ENCODE results near the gene C19orf33. TPM values are rescaled to one million over a fixed set of nuclear protein-coding genes. Genes with fewer than 3 reads are reported as not detected.

C19orf33 gene
- total and polyA plus RNA-seq, 8 donors: 14.4 to 120 (median 28.3) TPM

DNA sequence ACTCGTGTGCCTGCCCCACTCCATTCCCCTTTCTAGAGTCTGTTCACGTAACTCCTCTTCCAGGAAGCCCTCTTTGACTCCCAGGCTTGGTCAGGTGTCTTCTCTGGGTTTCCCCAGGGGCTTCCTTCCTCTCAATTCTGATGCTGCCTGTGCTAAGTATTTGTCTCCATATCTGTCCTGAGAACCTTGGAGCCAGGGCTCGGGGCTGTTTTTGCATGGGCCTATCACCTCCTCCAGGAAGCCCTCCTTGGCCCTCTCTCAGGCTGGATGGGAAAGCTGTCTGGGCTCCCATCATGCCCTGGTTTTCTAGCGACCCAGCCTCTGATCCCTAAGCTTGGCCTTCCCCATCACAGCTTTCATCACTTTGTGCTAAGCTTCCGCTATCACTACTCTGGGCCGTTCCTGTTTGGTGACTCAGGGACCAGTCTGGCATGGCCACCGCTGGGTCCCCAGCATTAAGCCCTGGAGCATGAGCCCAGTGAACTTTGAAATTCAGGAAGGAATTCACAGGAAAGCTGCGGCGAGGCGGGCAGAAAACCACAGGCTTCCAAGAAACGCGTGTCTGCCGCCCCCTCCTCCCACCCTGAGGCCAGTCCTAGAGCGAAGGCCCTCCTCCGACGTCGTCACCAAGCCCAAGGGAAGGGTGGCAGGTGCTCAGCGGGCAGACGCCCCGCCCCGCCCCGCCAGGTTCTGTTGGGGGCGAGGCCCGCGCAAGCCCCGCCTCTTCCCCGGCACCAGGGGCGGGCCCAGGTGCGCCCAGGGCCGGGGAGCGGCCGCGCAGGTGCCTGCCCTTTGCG lies 40.2 kb upstream of the C19orf33 start:
- peaks cover 14 to 53% of the 10 kb centered on the region in 2 donors for H3K4me1 ChIP-seq
- ATAC-seq: peak; percentile 88
- H3K27me3 ChIP-seq: peaks cover 0 to 10% of the 10 kb centered on the region in 2 donors
- no peak for TF ChIP-seq CTCF (IDR thresholded peaks at IDR 0.05)
- peak in 3 of 4 donors; percentile 87 to 94 (median 89) for DNase-seq
- peak overlapping the region; percentile 85 to 92 for H3K27ac ChIP-seq
- intact Hi-C loops (cut with DNase I): no loop called here
- no peaks in the 10 kb centered on the region for H3K9me3 ChIP-seq
- H3K36me3 ChIP-seq: no peaks in the 10 kb centered on the region
- peak overlapping the region; percentile 64 to 73 for H3K4me3 ChIP-seq

DNA sequence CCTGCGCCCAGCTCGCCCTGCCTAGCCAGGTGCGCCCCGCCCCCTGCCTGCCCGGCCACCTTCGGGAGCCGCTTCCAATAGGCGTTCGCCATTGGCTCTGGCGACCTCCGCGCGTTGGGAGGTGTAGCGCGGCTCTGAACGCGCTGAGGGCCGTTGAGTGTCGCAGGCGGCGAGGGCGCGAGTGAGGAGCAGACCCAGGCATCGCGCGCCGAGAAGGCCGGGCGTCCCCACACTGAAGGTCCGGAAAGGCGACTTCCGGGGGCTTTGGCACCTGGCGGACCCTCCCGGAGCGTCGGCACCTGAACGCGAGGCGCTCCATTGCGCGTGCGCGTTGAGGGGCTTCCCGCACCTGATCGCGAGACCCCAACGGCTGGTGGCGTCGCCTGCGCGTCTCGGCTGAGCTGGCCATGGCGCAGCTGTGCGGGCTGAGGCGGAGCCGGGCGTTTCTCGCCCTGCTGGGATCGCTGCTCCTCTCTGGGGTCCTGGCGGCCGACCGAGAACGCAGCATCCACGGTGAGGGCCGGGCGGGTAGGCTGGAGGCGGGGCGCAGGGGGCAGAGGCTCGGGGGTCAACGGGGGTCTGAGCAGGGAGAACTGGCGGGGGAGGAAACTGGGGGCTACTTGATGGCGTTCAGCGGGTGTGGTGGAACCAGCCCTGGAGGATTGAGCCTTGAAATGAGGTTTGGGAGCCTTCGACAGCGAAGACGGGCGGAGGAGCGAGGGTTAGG lies 39.4 kb upstream of the C19orf33 start, which contains the start of gene SPINT2:
TSS of gene SPINT2 (plus strand) at position 88 of the 727 bp plus-strand sequence. CDS start at position 408, 320 bp downstream.
- intact Hi-C loops (cut with DNase I): no loop called here

DNA sequence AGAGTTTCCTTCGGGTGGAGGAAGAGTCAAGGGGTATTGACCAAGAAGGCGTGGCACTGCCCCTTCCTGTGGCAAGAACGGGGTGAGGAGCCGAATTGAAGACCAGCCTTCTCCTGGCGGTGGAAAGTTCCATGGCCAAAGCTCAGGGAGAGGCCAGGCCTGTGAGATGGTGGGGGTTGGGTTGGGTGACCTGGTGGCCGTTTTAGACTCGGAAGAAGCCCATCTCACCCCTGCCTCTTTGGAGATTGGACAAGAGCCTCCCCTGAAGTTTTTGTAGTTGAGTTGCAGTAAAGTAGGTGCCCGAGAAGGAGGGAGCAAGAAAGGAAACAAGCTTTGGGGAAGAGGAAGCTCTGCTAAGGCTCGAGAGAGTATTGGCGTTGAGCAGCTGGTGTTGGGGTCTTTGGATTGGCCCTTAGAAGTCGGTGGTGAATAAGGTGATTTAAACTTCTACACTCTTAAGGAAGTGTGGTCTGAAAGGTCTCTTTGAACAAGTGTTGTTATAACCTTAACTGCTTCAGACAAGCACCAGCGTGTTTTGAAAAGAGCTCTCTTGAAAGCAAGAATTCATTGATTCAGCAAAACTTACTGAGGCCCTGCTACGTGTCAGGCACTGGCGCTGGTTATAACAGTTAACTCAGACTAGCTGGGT lies 38.7 kb upstream of the C19orf33 start:
- peak overlapping the region; percentile 85 to 92 for H3K27ac ChIP-seq
- intact Hi-C loops (cut with DNase I): no loop called here
- H3K36me3 ChIP-seq: no peaks in the 10 kb centered on the region
- no peaks in the 10 kb centered on the region for H3K9me3 ChIP-seq
- TF ChIP-seq CTCF (IDR thresholded peaks at IDR 0.05): no peak
- H3K4me3 ChIP-seq: peak overlapping the region; percentile 64 to 73
- peaks cover 14 to 55% of the 10 kb centered on the region in 2 donors for H3K4me1 ChIP-seq
- DNase-seq: peak in 1 of 4 donors; percentile 62
- H3K27me3 ChIP-seq: peaks cover 0 to 10% of the 10 kb centered on the region in 2 donors
- peak; percentile 28 for ATAC-seq

More for the DNA sequence above, 39.4 kb upstream of the C19orf33 start, which contains the start of gene SPINT2:
- Histone ChIP-seq H3K27ac (peak within 1 kb of the TSS; percentile 85 to 92), H3K4me1 (peaks cover 14 to 55% of the 10 kb centered on the region in 2 donors), H3K4me3 (peak within 1 kb of the TSS; percentile 64 to 73), H3K9me3 (no peaks in the 10 kb centered on the region), H3K36me3 (no peaks in the 10 kb centered on the region), H3K27me3 (peaks cover 0 to 10% of the 10 kb centered on the region in 2 donors)
- no peak for TF ChIP-seq CTCF (IDR thresholded peaks at IDR 0.05)
- DNase-seq: peak in 2 of 4 donors; percentile 50 to 86
- peak; percentile 12 for ATAC-seq

DNA sequence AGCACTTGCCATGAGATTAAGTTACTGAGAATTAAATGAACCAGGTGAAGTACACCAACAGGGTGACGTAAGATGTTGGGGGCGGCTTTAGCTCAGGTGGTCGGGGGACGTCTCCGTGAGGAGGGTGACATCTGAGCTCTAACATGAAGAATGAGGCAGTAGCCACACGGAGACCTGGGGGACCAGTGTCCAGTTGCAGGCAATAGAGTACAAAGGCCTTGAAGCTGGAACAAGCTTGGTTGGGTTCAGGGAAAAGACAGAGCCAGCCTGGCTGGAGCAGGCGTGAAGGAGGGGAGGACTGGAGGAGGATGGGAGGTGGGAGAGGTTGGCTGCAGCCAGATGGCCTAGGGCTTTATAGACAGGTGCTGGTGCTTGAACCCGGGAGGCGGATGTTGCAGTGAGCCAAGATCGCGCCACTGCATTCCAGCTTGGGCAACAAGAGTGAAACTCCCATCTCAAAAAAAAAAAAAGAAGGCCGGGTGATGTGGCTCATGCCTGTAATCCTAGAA lies 38.1 kb upstream of the C19orf33 start:
- peak; percentile 4 for ATAC-seq
- intact Hi-C loops (cut with DNase I): no loop called here
- Histone ChIP-seq H3K27me3 (peaks cover 0 to 10% of the 10 kb centered on the region in 2 donors), H3K9me3 (no peaks in the 10 kb centered on the region), H3K4me3 (peak overlapping the region; percentile 64 to 73), H3K4me1 (peaks cover 14 to 61% of the 10 kb centered on the region in 2 donors), H3K36me3 (no peaks in the 10 kb centered on the region), H3K27ac (peak overlapping the region; percentile 85 to 92)
- no peak for TF ChIP-seq CTCF (IDR thresholded peaks at IDR 0.05)
- peak in 1 of 4 donors; percentile 49 for DNase-seq

All from left lung (tissue), 10 donors.